Endothelial cell of umbilical vein (primary cell): ENCODE data around the gene ABHD17A. TPM values are rescaled to one million over a fixed set of nuclear protein-coding genes. Genes with fewer than 3 reads are reported as not detected.

Experiments
- BruUV-seq: library from RNA; stranded (reverse); fragments of 400-500 nt; replicated peaks from 2 replicates; lab custom pipeline; 2021; lab: Mats Ljungman, UMichigan
- CTCF ChIA-PET: fragments of 300-600, 350-600 bp; sonication (Branson Sonifier 250); formaldehyde crosslinking; loops from one replicate; lab custom pipeline; 2021; ENCODE audit warnings: antibody characterized with exemption, inconsistent platforms; lab: Charles Lee
- POLR2A ChIA-PET: fragments of 300-600, 350-600 bp; sonication (Branson Sonifier 250); formaldehyde crosslinking; loops from one replicate; lab custom pipeline; 2021; ENCODE audit warnings: antibody characterized with exemption, inconsistent platforms; lab: Charles Lee
- DNase-seq: peaks from one replicate; pipeline ENCODE4 v3.0.0-alpha.2; 2011; ENCODE audit warnings: low read depth, low spot score
- FAIRE-seq: peaks from 2 replicates; lab custom pipeline; 2011; peaks lifted over from hg19 to GRCh38; lab: Jason Lieb, UNC
- H2AFZ ChIP-seq: 2 replicates; pipeline ENCODE4 v1.6.0; 2012; ENCODE audit warnings: low read depth, low read length, control low read depth, inconsistent platforms
- H3K27ac ChIP-seq: 2 replicates; pipeline ENCODE4 v1.5.1; 2011; ENCODE audit warnings: low read depth, mild to moderate bottlenecking, control low read depth, low read length, moderate library complexity; ENCODE audit not compliant: insufficient read depth
- H3K27me3 ChIP-seq, 2 experiments: 2 replicates each; pipeline versions ENCODE4 v1.6.0 to v1.6.1; 2011; ENCODE audit warnings: low read length in 2 of 2, mixed read lengths in 1 of 2; ENCODE audit not compliant: control insufficient read depth in 2 of 2, insufficient read depth in 2 of 2
- H3K36me3 ChIP-seq, 2 experiments: 2 replicates in 1 of 2; 3 replicates in 1 of 2; pipeline ENCODE4 v1.5.1; 2011; ENCODE audit warnings: low read length in 2 of 2, mild to moderate bottlenecking in 1 of 2, moderate library complexity in 1 of 2; ENCODE audit not compliant: control insufficient read depth in 2 of 2, insufficient read depth in 2 of 2; ENCODE audit errors: extremely low read depth in 1 of 2
- H3K4me1 ChIP-seq: 3 replicates; pipeline ENCODE4 v1.5.1; 2011; ENCODE audit warnings: mild to moderate bottlenecking, low read length; ENCODE audit not compliant: control insufficient read depth, insufficient read depth; ENCODE audit errors: extremely low read depth
- H3K4me2 ChIP-seq: 2 replicates; pipeline ENCODE4 v1.6.1; 2011; ENCODE audit warnings: low read length, control low read depth, mixed read lengths; ENCODE audit not compliant: insufficient read depth
- H3K4me3 ChIP-seq, 3 experiments: fragments of 200-600 bp in 1 of 3; sonication (generic), shearing (Covaris generic) in 1 of 3; replicated peaks in 1 of 3; 2 replicates each; pipeline ENCODE4 v1.5.1; 2011 to 2016; ENCODE audit warnings: control low read depth in 3 of 3, low read length in 3 of 3, mild to moderate bottlenecking in 2 of 3, inconsistent platforms in 1 of 3, low read depth in 1 of 3, moderate library complexity in 1 of 3; ENCODE audit not compliant: insufficient read depth in 1 of 3
- H3K79me2 ChIP-seq: 2 replicates; pipeline ENCODE4 v1.6.0; 2012; ENCODE audit warnings: low read length, inconsistent platforms; ENCODE audit not compliant: control insufficient read depth, insufficient read depth
- H3K9ac ChIP-seq: replicated peaks from 2 replicates; pipeline ENCODE3; 2011; ENCODE audit warnings: low read length, control low read depth; ENCODE audit not compliant: insufficient read depth; ENCODE audit errors: extremely low read depth
- H3K9me1 ChIP-seq: replicated peaks from 3 replicates; pipeline ENCODE4 v1.6.0; 2011; ENCODE audit warnings: mild to moderate bottlenecking, low read length; ENCODE audit not compliant: control insufficient read depth, insufficient read depth; ENCODE audit errors: extremely low read depth
- H3K9me3 ChIP-seq: replicated peaks from 2 replicates; pipeline ENCODE4 v1.5.1; 2012; ENCODE audit warnings: low read length, inconsistent platforms; ENCODE audit not compliant: control insufficient read depth, insufficient read depth
- H4K20me1 ChIP-seq: replicated peaks from 2 replicates; pipeline ENCODE3; 2011; ENCODE audit warnings: mild to moderate bottlenecking, low read length; ENCODE audit not compliant: control insufficient read depth, insufficient read depth; ENCODE audit errors: extremely low read depth
- EZH2 ChIP-seq: IDR thresholded peaks from 2 replicates; pipeline ENCODE4 v1.6.1; 2012; ENCODE audit warnings: borderline replicate concordance, low read depth, mild to moderate bottlenecking, moderate library complexity, low read length, inconsistent platforms; ENCODE audit not compliant: severe bottlenecking
- FOS ChIP-seq: IDR thresholded peaks from 2 replicates; pipeline ENCODE4 v1.6.1; 2011; ENCODE audit warnings: mild to moderate bottlenecking, low read length, moderate library complexity, borderline replicate concordance; ENCODE audit not compliant: insufficient read depth
- GATA2 ChIP-seq: IDR thresholded peaks from 2 replicates; pipeline ENCODE4 v1.7.0; 2011; ENCODE audit warnings: low read depth, mild to moderate bottlenecking, moderate library complexity, mixed read lengths, low read length; ENCODE audit not compliant: insufficient read length, insufficient read depth
- JUN ChIP-seq: IDR thresholded peaks from 2 replicates; pipeline ENCODE4 v1.6.1; 2011; ENCODE audit warnings: borderline replicate concordance, low read depth; ENCODE audit not compliant: insufficient read length, insufficient read depth
- MYC ChIP-seq: IDR thresholded peaks from one replicate; pipeline ENCODE4 v1.6.1; 2011; ENCODE audit warnings: mild to moderate bottlenecking, low read depth, low read length
- POLR2A ChIP-seq: IDR thresholded peaks from 2 replicates; pipeline ENCODE4 v1.6.1; 2012; ENCODE audit warnings: low read depth, mild to moderate bottlenecking, control low read depth, low read length
- POLR2AphosphoS5 ChIP-seq: IDR thresholded peaks from 2 replicates; pipeline ENCODE4 v1.6.1; 2012; ENCODE audit warnings: low read depth, mild to moderate bottlenecking, control low read depth, low read length, moderate library complexity; ENCODE audit not compliant: insufficient read depth
- dilution Hi-C: fragments of 300-500 bp; cut with MboI; formaldehyde crosslinking; loops from one replicate; pipeline ENCODE4 v1.15.0; 2019; ENCODE audit warnings: low sequenced_read_pairs; ENCODE audit not compliant: extremely low pct_ligation_motif_present
- intact Hi-C: fragments of 100-400 bp; cut with micrococcal nuclease; formaldehyde crosslinking; loops from one replicate; pipeline ENCODE4 v1.10.0; 2022
- polyA plus RNA-seq, 4 experiments: library from polyadenylated mRNA; depleted of rRNA in 3 of 4; stranded (reverse) in 3 of 4; unstranded in 1 of 4; fragments of >200 nt; gene quantifications; 2 replicates each; pipeline versions ENCODE4 v1.2.1 to v1.2.3, GENCODE V29; 2011 to 2012; ENCODE audit warnings: missing spikeins in 1 of 4
- total RNA-seq: library from RNA; stranded (reverse); gene quantifications from 2 replicates; pipeline ENCODE4 v1.2.3, GENCODE V29; 2021
- TF ChIP-seq, protein P1 (sequence below), 2 donors: IDR thresholded peaks; 1 replicate in 1 of 2; 2 replicates in 1 of 2; pipeline ENCODE4 v1.5.1; 2011; ENCODE audit warnings: low read length in 2 of 2, mild to moderate bottlenecking in 2 of 2, moderate library complexity in 2 of 2, control low read depth in 1 of 2, inconsistent platforms in 1 of 2, low read depth in 1 of 2; ENCODE audit not compliant: insufficient read depth in 1 of 2; ENCODE audit errors: extremely low read depth in 1 of 2
- TF ChIP-seq, protein P2 (sequence below): IDR thresholded peaks from 2 replicates; pipeline ENCODE4 v1.6.1; 2011; ENCODE audit not compliant: insufficient read depth, insufficient read length

ABHD17A gene
- total and polyA plus RNA-seq, 2 donors (not counting 3 experiments of a cell fraction or from before 2014, with no cell fraction given): 89.8 to 143 TPM

DNA sequence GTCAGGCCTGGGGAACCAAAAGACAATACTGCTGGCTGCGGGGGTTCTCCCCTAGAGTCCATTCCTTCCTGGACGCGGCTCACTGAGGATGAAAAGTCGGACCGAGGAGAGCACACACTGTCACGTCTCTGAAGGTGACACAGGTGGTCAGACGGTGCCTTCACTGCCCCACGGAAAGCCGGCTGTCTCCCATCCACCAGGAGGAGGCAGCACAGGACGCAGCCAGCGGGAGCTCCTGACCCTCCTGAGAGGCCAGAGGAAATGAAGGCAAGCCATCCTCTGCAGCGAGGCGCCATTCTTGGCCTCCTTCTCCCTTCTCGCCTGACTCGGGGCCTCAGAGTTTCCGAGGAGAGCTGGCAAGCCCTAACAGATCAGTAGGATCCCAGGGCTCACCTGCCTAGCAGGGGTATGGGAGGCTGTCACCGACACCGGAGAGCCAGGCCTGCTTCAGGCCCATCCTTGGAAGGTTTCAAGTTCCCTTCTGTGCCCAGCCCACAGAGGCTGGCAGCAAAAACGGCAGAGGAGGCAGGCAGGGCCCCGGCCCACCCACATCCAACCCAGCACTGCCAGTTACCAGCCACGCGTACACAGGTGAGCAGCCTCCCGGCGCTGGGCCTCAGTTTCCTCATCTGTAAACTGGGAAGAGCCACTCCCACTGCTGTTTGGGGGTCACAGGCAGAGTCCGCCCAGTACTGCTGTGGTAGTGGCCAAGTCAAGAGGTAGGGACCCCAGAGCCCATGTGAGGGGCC is 41.5 kb downstream of the ABHD17A start:
- H3K27ac ChIP-seq: no peak overlapping the region
- DNase-seq: no peak
- no peaks in the 10 kb centered on the region for H3K27me3 ChIP-seq
- no peak for FAIRE-seq
- no peak for TF ChIP-seq EZH2
- TF ChIP-seq, protein P1, sequence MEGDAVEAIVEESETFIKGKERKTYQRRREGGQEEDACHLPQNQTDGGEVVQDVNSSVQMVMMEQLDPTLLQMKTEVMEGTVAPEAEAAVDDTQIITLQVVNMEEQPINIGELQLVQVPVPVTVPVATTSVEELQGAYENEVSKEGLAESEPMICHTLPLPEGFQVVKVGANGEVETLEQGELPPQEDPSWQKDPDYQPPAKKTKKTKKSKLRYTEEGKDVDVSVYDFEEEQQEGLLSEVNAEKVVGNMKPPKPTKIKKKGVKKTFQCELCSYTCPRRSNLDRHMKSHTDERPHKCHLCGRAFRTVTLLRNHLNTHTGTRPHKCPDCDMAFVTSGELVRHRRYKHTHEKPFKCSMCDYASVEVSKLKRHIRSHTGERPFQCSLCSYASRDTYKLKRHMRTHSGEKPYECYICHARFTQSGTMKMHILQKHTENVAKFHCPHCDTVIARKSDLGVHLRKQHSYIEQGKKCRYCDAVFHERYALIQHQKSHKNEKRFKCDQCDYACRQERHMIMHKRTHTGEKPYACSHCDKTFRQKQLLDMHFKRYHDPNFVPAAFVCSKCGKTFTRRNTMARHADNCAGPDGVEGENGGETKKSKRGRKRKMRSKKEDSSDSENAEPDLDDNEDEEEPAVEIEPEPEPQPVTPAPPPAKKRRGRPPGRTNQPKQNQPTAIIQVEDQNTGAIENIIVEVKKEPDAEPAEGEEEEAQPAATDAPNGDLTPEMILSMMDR (IDR thresholded peaks at IDR 0.05; ENCODE audit: extremely low read depth in 1 of 2, insufficient read depth in 1 of 2, low read depth in 1 of 2, low read length in 2 of 2): peak; percentile 20 to 36
- no peak overlapping the region for H3K4me2 ChIP-seq
- intact Hi-C loops (no loop called here), dilution Hi-C loops (no loop called here)
- peaks cover 0 to 5% of the 10 kb centered on the region in 2 experiments for H3K36me3 ChIP-seq
- POLR2A ChIA-PET: no interaction called here
- CTCF ChIA-PET: interaction anchor here (7.6 kb wide), 1 partner anchor 16 kb away, joined by 83 read pairs; no protein-coding TSS in a partner anchor
- H3K4me3 ChIP-seq: no peak overlapping the region
- no peak overlapping the region for H3K9ac ChIP-seq
- H3K4me1 ChIP-seq: peaks cover 25% of the 10 kb centered on the region
- H2AFZ ChIP-seq: no peak overlapping the region
- H4K20me1 ChIP-seq: no peaks in the 10 kb centered on the region
- no peaks in the 10 kb centered on the region for H3K9me3 ChIP-seq
- no TSS peak for BruUV-seq
- no peaks in the 10 kb centered on the region for H3K9me1 ChIP-seq
- H3K79me2 ChIP-seq: peaks cover 88% of the 10 kb centered on the region

DNA sequence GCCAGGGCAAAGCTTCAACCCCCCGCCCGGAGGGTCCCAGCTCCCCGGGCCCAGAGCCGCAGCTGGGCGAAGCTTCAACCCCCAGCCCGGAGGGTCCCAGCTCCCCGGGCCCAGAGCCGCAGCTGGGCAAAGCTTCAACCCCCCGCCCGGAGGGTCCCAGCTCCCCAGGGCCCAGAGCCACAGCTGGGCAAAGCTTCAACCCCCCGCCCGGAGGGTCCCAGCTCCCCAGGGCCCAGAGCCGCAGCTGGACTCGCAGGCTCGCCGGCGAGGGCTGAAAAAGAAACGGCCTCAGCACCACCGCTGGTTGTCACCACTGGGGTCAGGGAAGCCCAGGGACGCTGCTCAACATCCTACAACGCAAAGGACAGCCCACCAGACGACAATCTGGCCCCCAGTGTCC is 42.2 kb downstream of the ABHD17A start:
- H3K4me2 ChIP-seq: no peak overlapping the region
- no peak overlapping the region for H3K9ac ChIP-seq
- no peaks in the 10 kb centered on the region for H4K20me1 ChIP-seq
- no peaks in the 10 kb centered on the region for H3K27me3 ChIP-seq
- FAIRE-seq (no peak), DNase-seq (no peak)
- no peak overlapping the region for H3K27ac ChIP-seq
- intact Hi-C loops (no loop called here), dilution Hi-C loops (no loop called here)
- CTCF ChIA-PET: interaction anchor here (0.6 to 7.6 kb wide), 2 partner anchors 15 to 712 kb away, joined by 3 to 83 read pairs; no protein-coding TSS in a partner anchor
- H3K36me3 ChIP-seq: peaks cover 0 to 5% of the 10 kb centered on the region in 2 experiments
- H3K79me2 ChIP-seq: peaks cover 92% of the 10 kb centered on the region
- H2AFZ ChIP-seq: no peak overlapping the region
- TF ChIP-seq JUN (no peak), GATA2 (no peak), POLR2AphosphoS5 (no peak), EZH2 (no peak), MYC (no peak), FOS (no peak), POLR2A (no peak)
- TF ChIP-seq, protein P2, sequence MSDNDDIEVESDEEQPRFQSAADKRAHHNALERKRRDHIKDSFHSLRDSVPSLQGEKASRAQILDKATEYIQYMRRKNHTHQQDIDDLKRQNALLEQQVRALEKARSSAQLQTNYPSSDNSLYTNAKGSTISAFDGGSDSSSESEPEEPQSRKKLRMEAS: no peak
- TF ChIP-seq, protein P1 (IDR thresholded peaks at IDR 0.05; ENCODE audit: extremely low read depth in 1 of 2, insufficient read depth in 1 of 2, low read depth in 1 of 2, low read length in 2 of 2): no peak
- BruUV-seq: no TSS peak
- no peaks in the 10 kb centered on the region for H3K9me1 ChIP-seq
- POLR2A ChIA-PET: no interaction called here
- H3K9me3 ChIP-seq: no peaks in the 10 kb centered on the region
- peaks cover 25% of the 10 kb centered on the region for H3K4me1 ChIP-seq
- H3K4me3 ChIP-seq: no peak overlapping the region
